Activated T-cell treated with anti-CD3 and anti-CD28 coated beads for 4 hours (primary cell): ENCODE results near the gene CES4A.
A peak's percentile ranks its signal among the peaks of the same experiment; 100 is the strongest.
"Not testable (repeated sequence)": the region's sequence is repeated elsewhere in the genome, so short reads cannot be mapped to it uniquely, and the experiment has no call there.

Source experiments
- DNase-seq: peaks from one replicate; pipeline ENCODE4 v3.0.0-alpha.2; 2020

The CES4A gene

GRCh38 chr16:66993558-66993957, 5.2 kb downstream of the CES4A start:
- not testable (repeated sequence) for DNase-seq

- no peak for DNase-seq
Observed at GRCh38 chr16:66996324-66996982, 8.1 kb downstream of the CES4A start.

- no peak for DNase-seq
Observed at GRCh38 chr16:66996983-66997358, 8.6 kb downstream of the CES4A start.

GRCh38 chr16:67000384-67001351, 12.3 kb downstream of the CES4A start:
- DNase-seq = peak; percentile 36

GRCh38 chr16:67001726-67002125, 13.3 kb downstream of the CES4A start:
- DNase-seq = no peak

- DNase-seq = no peak
Observed at GRCh38 chr16:67006930-67007658, 18.7 kb downstream of the CES4A start.

GRCh38 chr16:67009158-67009557, 20.8 kb downstream of the CES4A start:
- DNase-seq = no peak

- no peak for DNase-seq
Observed at GRCh38 chr16:67011274-67011673, 22.9 kb downstream of the CES4A start.

- no peak for DNase-seq
Observed at GRCh38 chr16:67013233-67013822, 24.9 kb downstream of the CES4A start.

GRCh38 chr16:67013823-67014633, 25.6 kb downstream of the CES4A start:
- DNase-seq = peak; percentile 55

GRCh38 chr16:67014634-67015312, 26.4 kb downstream of the CES4A start:
- DNase-seq = no peak

GRCh38 chr16:67015313-67015731, 26.9 kb downstream of the CES4A start:
- no peak for DNase-seq

GRCh38 chr16:67016143-67016542, 27.8 kb downstream of the CES4A start:
- no peak for DNase-seq

- DNase-seq = no peak
Observed at GRCh38 chr16:67016681-67017420, 28.5 kb downstream of the CES4A start.

GRCh38 chr16:67017421-67017750, 29.0 kb downstream of the CES4A start:
- DNase-seq = no peak

- DNase-seq = peak; percentile 84
Observed at GRCh38 chr16:67017810-67018488, 29.6 kb downstream of the CES4A start.

GRCh38 chr16:67019171-67019570, 30.8 kb downstream of the CES4A start:
- DNase-seq = no peak

GRCh38 chr16:67021321-67021720, 32.9 kb downstream of the CES4A start:
- no peak for DNase-seq

GRCh38 chr16:67022531-67023214, 34.3 kb downstream of the CES4A start:
- no peak for DNase-seq

- no peak for DNase-seq
Observed at GRCh38 chr16:67023689-67024088, 35.3 kb downstream of the CES4A start.
